Panc1 (cell line): ENCODE measurements around the gene HEPACAM. TPM values are rescaled to one million over a fixed set of nuclear protein-coding genes. Genes with fewer than 3 reads are reported as not detected.

Experiments
- ATAC-seq: fragments of 200-7000 bp; cut with Tn5 transposase; 2 replicates; pipeline ENCODE4 v1.9.1; 2020; ENCODE audit warnings: mild to moderate bottlenecking, moderate library complexity
- BruUV-seq: library from RNA; stranded (reverse); fragments of 400-500 nt; replicated peaks from 2 replicates; lab custom pipeline; 2021; lab: Mats Ljungman, UMichigan
- CTCF ChIA-PET: fragments of 300-600 bp; sonication (Branson Sonifier 250); formaldehyde crosslinking; loops from one replicate; lab custom pipeline; 2022; ENCODE audit warnings: antibody characterized with exemption; lab: Charles Lee
- POLR2A ChIA-PET: fragments of 300-600 bp; sonication (Branson Sonifier 250); formaldehyde crosslinking; loops from one replicate; lab custom pipeline; 2022; ENCODE audit warnings: antibody characterized with exemption; lab: Charles Lee
- DNase-seq: peaks from one replicate; pipeline ENCODE4 v3.0.0-alpha.2; 2010; ENCODE audit warnings: low read depth, low spot score
- H3K27ac ChIP-seq: 2 replicates; pipeline ENCODE4 v1.5.1; 2011; ENCODE audit warnings: mild to moderate bottlenecking, low read length, inconsistent platforms
- H3K27me3 ChIP-seq: fragments of 200-500 bp; sonication (Bioruptor generic); 2 replicates; pipeline ENCODE4 v1.6.0; 2014; ENCODE audit warnings: low read length, inconsistent platforms; ENCODE audit not compliant: control insufficient read depth, insufficient read depth
- H3K36me3 ChIP-seq: fragments of 200-500 bp; sonication (Bioruptor generic); 2 replicates; pipeline ENCODE4 v1.5.1; 2014; ENCODE audit warnings: inconsistent platforms, mild to moderate bottlenecking, low read length, moderate library complexity; ENCODE audit not compliant: control insufficient read depth, insufficient read depth
- H3K4me1 ChIP-seq: 2 replicates; pipeline ENCODE4 v1.5.1; 2011; ENCODE audit warnings: inconsistent platforms, mild to moderate bottlenecking, low read length, moderate library complexity; ENCODE audit not compliant: control insufficient read depth, insufficient read depth
- H3K4me3 ChIP-seq, 2 experiments: 2 replicates each; pipeline ENCODE4 v1.5.1; 2011 to 2012; ENCODE audit warnings: low read depth in 2 of 2, low read length in 2 of 2, mild to moderate bottlenecking in 2 of 2, inconsistent platforms in 1 of 2, moderate library complexity in 1 of 2
- H3K9me3 ChIP-seq: fragments of 200-500 bp; sonication (Bioruptor generic); 2 replicates; pipeline ENCODE4 v1.5.1; 2014; ENCODE audit warnings: low read depth, mild to moderate bottlenecking, inconsistent platforms, low read length, moderate library complexity; ENCODE audit not compliant: control insufficient read depth, insufficient read depth
- CTCF ChIP-seq: fragments of 450-650 bp; IDR thresholded peaks from 2 replicates; pipeline ENCODE4 v1.5.1; 2017; ENCODE audit warnings: mild to moderate bottlenecking
- POLR2AphosphoS5 ChIP-seq: IDR thresholded peaks from 2 replicates; pipeline ENCODE4 v1.6.1; 2012; ENCODE audit warnings: mild to moderate bottlenecking, low read depth, low read length, moderate library complexity
- REST ChIP-seq, 2 experiments: IDR thresholded peaks; 2 replicates each; pipeline ENCODE4 v1.6.1; 2011 to 2012; ENCODE audit warnings: low read depth in 2 of 2, control low read depth in 1 of 2, low read length in 1 of 2, mild to moderate bottlenecking in 1 of 2, moderate library complexity in 1 of 2; ENCODE audit not compliant: insufficient read depth in 1 of 2
- SIN3A ChIP-seq: IDR thresholded peaks from 2 replicates; pipeline ENCODE4 v1.6.1; 2012; ENCODE audit warnings: low read depth, mild to moderate bottlenecking, low read length, moderate library complexity, borderline replicate concordance; ENCODE audit not compliant: insufficient read depth
- TCF7L2 ChIP-seq: IDR thresholded peaks from 2 replicates; pipeline ENCODE4 v1.6.1; 2011; ENCODE audit warnings: mild to moderate bottlenecking, low read depth, low read length, inconsistent platforms
- in situ Hi-C: cut with HindIII; loops from 2 replicates; pipeline ENCODE4 v1.10.0; 2016; ENCODE audit warnings: low sequenced_read_pairs, low pct_unique_long_range_greater_than_20kb
- intact Hi-C: fragments of 100-400 bp; cut with micrococcal nuclease; formaldehyde crosslinking; loops from one replicate; pipeline ENCODE4 v1.10.0; 2022; ENCODE audit not compliant: unreplicated experiment
- total RNA-seq: library from RNA; stranded (reverse); gene quantifications from one replicate; pipeline ENCODE4 v1.2.1, GENCODE V29; 2021; ENCODE audit not compliant: unreplicated experiment

HEPACAM gene
- total RNA-seq, 1 experiment from 2014 or later: not detected

DNA sequence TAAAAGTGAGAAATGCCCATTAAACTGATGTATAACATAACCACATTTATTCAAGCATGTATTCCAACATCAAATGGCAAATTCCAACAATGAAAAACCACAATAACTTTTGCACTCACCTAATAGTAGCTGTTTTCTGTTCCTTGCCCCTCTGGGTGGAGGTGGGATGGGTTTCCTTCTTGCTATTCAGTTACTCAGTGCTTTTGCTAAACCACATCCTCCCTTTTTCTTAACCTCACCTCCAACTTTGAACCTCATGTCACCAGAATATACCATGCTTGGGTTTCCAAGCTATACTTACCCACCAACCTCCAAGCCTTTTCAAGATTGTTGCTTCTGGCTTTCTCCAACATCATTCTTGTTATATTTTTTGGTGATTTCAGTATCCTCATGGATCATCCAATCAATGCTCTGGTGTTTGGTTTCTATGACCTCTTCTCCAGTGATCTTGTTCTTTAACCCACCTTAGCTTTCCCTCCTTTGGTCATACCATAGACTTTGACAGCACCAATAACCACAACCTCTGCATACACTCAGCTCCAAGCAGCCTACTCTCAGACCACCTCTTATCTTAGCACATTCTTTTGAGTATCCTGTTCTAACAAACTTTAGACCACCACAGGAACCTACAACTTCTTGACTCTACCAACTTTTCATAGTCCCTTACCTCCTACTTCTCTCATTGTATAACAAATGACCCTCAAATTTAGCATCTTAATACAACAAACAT lies 14.9 kb upstream of the HEPACAM start:
- CTCF ChIA-PET: no interaction called here
- in situ Hi-C loops (no loop called here), intact Hi-C loops (no loop called here)
- Histone ChIP-seq H3K4me1 (peaks cover 5% of the 10 kb centered on the region; the same call in 1 of the 2 replicates), H3K9me3 (no peaks in the 10 kb centered on the region), H3K27ac (no peak overlapping the region), H3K27me3 (peaks cover 16% of the 10 kb centered on the region), H3K4me3 (no peak overlapping the region), H3K36me3 (no peaks in the 10 kb centered on the region; the same call in 1 of the 2 replicates)
- no TSS peak for BruUV-seq
- no peak for ATAC-seq
- POLR2A ChIA-PET: no interaction called here
- no peak for DNase-seq
- TF ChIP-seq TCF7L2 (no peak), CTCF (no peak), SIN3A (no peak), POLR2AphosphoS5 (no peak), REST (IDR thresholded peaks at IDR 0.05; ENCODE audit: insufficient read depth in 1 of 2, low read depth in 2 of 2, low read length in 1 of 2) (no peak)

- Histone ChIP-seq H3K27ac (no peak overlapping the region), H3K4me3 (no peak overlapping the region), H3K27me3 (peaks cover 3% of the 10 kb centered on the region; the same call in 1 of the 2 replicates), H3K4me1 (no peaks in the 10 kb centered on the region), H3K36me3 (no peaks in the 10 kb centered on the region), H3K9me3 (no peaks in the 10 kb centered on the region)
- no TSS peak for BruUV-seq
- ChIA-PET CTCF (no interaction called here), POLR2A (no interaction called here)
- in situ Hi-C loops (no loop called here), intact Hi-C loops (no loop called here)
- no peak for TF ChIP-seq TCF7L2
- TF ChIP-seq POLR2AphosphoS5: no peak
- no peak for TF ChIP-seq CTCF
- no peak for ATAC-seq
- DNase-seq: no peak
Measured at GRCh38 chr11:124946735-124947141, 10.9 kb upstream of the HEPACAM start.
